ENCODE measurements around the gene CPNE4. TPM values are rescaled to one million over a fixed set of nuclear protein-coding genes. Genes with fewer than 3 reads are reported as not detected.

The CPNE4 gene
- total RNA-seq, 1 experiment from 2014 or later, result 1.9 TPM

DNA sequence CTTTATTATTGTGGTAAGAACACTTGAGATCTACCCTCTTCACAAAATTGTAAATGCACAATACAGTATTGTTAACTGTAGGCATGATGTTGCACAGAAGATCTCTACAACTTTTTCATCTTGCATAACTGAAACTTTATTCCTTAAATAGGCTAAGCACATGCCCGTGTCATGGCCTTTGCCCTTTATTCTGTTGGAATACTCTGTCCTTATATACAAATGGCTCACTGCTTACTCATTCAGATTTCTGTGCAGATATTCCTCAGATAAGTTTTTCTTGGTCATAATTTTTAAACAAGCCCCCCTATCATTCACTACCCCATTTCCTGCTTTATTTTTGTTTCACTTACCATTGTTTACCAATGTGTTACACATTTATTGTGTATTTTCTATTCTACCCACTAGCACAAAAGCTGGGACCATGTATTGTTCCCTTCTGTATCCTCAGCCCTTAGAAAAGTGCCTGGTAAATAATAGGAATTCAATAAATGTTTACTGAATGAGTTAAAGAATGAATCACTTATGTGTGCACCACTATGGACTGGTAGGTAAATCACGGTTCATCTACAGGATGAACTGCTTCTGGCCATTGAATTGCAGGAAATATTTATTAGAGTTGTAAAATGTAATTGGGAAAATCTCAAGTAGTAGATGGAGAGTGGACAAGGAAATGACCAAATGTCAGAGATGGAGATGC lies 151.0 kb downstream of the CPNE4 start:
- Histone ChIP-seq H3K23me2 (ENCODE audit: insufficient read length, low read depth, low read length, poor library complexity, severe bottlenecking) (no peaks in the 10 kb centered on the region), H3K14ac (ENCODE audit: insufficient read depth, low read length) (no peak overlapping the region), H2BK5ac (ENCODE audit: insufficient read length, low read length) (no peak overlapping the region), H4K8ac (replicated peaks; ENCODE audit: insufficient read length, low read depth, low read length) (no peak overlapping the region), H4K5ac (ENCODE audit: insufficient read length, low read depth, low read length) (no peak overlapping the region), H3K56ac (ENCODE audit: insufficient read length, low read depth, low read length) (no peak overlapping the region), H3K23ac (ENCODE audit: insufficient read length, low read depth, low read length) (no peak overlapping the region), H2AK5ac (ENCODE audit: insufficient read length, low read length) (no peak overlapping the region), H4K91ac (ENCODE audit: insufficient read length, low read depth, low read length) (no peak overlapping the region), H3K27me3 (ENCODE audit: insufficient read depth, low read length) (no peaks in the 10 kb centered on the region), H4K20me1 (ENCODE audit: control insufficient read depth, insufficient read depth, insufficient read length) (no peaks in the 10 kb centered on the region), H3K79me2 (ENCODE audit: insufficient read depth, low read length) (no peaks in the 10 kb centered on the region), H2BK15ac (ENCODE audit: low read depth, low read length) (no peak overlapping the region), H3K79me1 (ENCODE audit: insufficient read depth, low read depth, low read length, poor library complexity, severe bottlenecking) (no peaks in the 10 kb centered on the region), H2AFZ (ENCODE audit: low read length) (no peak overlapping the region), H3K4me1 (ENCODE audit: insufficient read depth, low read length) (no peaks in the 10 kb centered on the region), H3K4ac (ENCODE audit: low read depth, low read length) (no peak overlapping the region), H2BK12ac (ENCODE audit: insufficient read length, low read depth, low read length) (no peak overlapping the region), H3K4me2 (ENCODE audit: insufficient read depth, insufficient read length, low read length) (no peak overlapping the region), H3K9ac (ENCODE audit: extremely low read depth, insufficient read length, low read length) (no peak overlapping the region), H3K27ac (ENCODE audit: insufficient read length, low read depth, low read length) (no peak overlapping the region), H2BK120ac (ENCODE audit: low read depth, low read length, poor library complexity, severe bottlenecking) (no peak overlapping the region), H2BK20ac (ENCODE audit: low read depth, low read length, poor library complexity, severe bottlenecking) (no peak overlapping the region), H3T11ph (ENCODE audit: low read length) (no peak overlapping the region), H3K9me3 (ENCODE audit: control insufficient read depth, low read depth, low read length) (no peaks in the 10 kb centered on the region), H3K18ac (ENCODE audit: insufficient read length, low read depth, low read length) (no peak overlapping the region)
- no peak for DNase-seq
- WGBS (ENCODE audit: extremely low coverage, insufficient read length, low lambda C conversion rate), result no CpG with 5 or more reads among the region's 2 CpGs
- Mint-ChIP-seq H3K4me3 (no peak overlapping the region), H3K4me1 (no peaks in the 10 kb centered on the region), H3K9me3 (peaks cover 2 to 13% of the 10 kb centered on the region in 2 experiments; a peak in 4 of 5 replicates), H3K27ac (no peak overlapping the region), H3K36me3 (ENCODE audit: insufficient read depth in 1 of 3, low read depth in 3 of 3) (peaks cover 2 to 10% (median 3%) of the 10 kb centered on the region in 3 experiments), H3K27me3 (ENCODE audit: low read depth) (no peaks in the 10 kb centered on the region; the same call in 1 of the 2 replicates)
- TF ChIP-seq, protein P1, sequence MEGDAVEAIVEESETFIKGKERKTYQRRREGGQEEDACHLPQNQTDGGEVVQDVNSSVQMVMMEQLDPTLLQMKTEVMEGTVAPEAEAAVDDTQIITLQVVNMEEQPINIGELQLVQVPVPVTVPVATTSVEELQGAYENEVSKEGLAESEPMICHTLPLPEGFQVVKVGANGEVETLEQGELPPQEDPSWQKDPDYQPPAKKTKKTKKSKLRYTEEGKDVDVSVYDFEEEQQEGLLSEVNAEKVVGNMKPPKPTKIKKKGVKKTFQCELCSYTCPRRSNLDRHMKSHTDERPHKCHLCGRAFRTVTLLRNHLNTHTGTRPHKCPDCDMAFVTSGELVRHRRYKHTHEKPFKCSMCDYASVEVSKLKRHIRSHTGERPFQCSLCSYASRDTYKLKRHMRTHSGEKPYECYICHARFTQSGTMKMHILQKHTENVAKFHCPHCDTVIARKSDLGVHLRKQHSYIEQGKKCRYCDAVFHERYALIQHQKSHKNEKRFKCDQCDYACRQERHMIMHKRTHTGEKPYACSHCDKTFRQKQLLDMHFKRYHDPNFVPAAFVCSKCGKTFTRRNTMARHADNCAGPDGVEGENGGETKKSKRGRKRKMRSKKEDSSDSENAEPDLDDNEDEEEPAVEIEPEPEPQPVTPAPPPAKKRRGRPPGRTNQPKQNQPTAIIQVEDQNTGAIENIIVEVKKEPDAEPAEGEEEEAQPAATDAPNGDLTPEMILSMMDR (conservative IDR thresholded peaks at IDR 0.05), result no peak
